EH (cell line): ENCODE measurements around the gene SLC38A10.

Experiments
- DNase-seq: peaks from one replicate; pipeline ENCODE4 v3.0.0-alpha.2; 2015; ENCODE audit warnings: low read depth

Gene SLC38A10

GRCh38 chr17:81252987-81253329 is 42.1 kb downstream of the SLC38A10 start:
- no peak for DNase-seq

GRCh38 chr17:81252326-81252986 is 42.7 kb downstream of the SLC38A10 start:
- DNase-seq, result no peak

GRCh38 chr17:81251709-81252301 is 43.3 kb downstream of the SLC38A10 start:
- no peak for DNase-seq

GRCh38 chr17:81251094-81251708 is 43.9 kb downstream of the SLC38A10 start:
- DNase-seq, result no peak

GRCh38 chr17:81250286-81251093 is 44.6 kb downstream of the SLC38A10 start:
- DNase-seq, result no peak

GRCh38 chr17:81249223-81250040 is 45.7 kb downstream of the SLC38A10 start:
- DNase-seq, result peak; percentile 21

- DNase-seq, result no peak
These were observed 46.5 kb downstream of the SLC38A10 start for GRCh38 chr17:81248649-81249048.

- DNase-seq, result no peak
These were observed 47.6 kb downstream of the SLC38A10 start for GRCh38 chr17:81247339-81247990.

- no peak for DNase-seq
These were observed 48.3 kb downstream of the SLC38A10 start for GRCh38 chr17:81246679-81247338.

GRCh38 chr17:81246343-81246670 is 48.8 kb downstream of the SLC38A10 start:
- no peak for DNase-seq

GRCh38 chr17:81245665-81246342 is 49.3 kb downstream of the SLC38A10 start:
- no peak for DNase-seq

GRCh38 chr17:81245024-81245664 is 50.0 kb downstream of the SLC38A10 start:
- no peak for DNase-seq

- no peak for DNase-seq
These were observed 50.6 kb downstream of the SLC38A10 start for GRCh38 chr17:81244358-81245023.

GRCh38 chr17:81243333-81243664 is 51.8 kb downstream of the SLC38A10 start:
- DNase-seq, result no peak

GRCh38 chr17:81242421-81243332 is 52.4 kb downstream of the SLC38A10 start:
- DNase-seq, result no peak

GRCh38 chr17:81241648-81242420 is 53.3 kb downstream of the SLC38A10 start:
- DNase-seq, result peak; percentile 44

GRCh38 chr17:81241203-81241602 is 53.9 kb downstream of the SLC38A10 start:
- no peak for DNase-seq

GRCh38 chr17:81240761-81241160 is 54.3 kb downstream of the SLC38A10 start:
- no peak for DNase-seq
